Measurements from ENCODE around the gene TFPT. TPM values are rescaled to one million over a fixed set of nuclear protein-coding genes. Genes with fewer than 3 reads are reported as not detected.

Gene TFPT
- total RNA-seq, 2 experiments from 2014 or later: 27.7 to 28.1 TPM

GRCh38 chr19:54108496-54108895 is 7.0 kb downstream of the TFPT start:
- Mint-ChIP-seq H3K9me3 (no peaks in the 10 kb centered on the region), H3K27me3 (no peaks in the 10 kb centered on the region), H3K4me3 (no peak overlapping the region), H3K27ac (no peak overlapping the region), H3K36me3 (ENCODE audit: low read depth) (peaks cover 40% of the 10 kb centered on the region), H3K4me1 (ENCODE audit: low read depth) (peaks cover 16% of the 10 kb centered on the region)
- ChIA-PET CTCF (no interaction called here), POLR2A (no interaction called here)
- no peak for TF ChIP-seq CTCF (IDR thresholded peaks at IDR 0.05)
- no peak for DNase-seq
- no peak for ATAC-seq
- intact Hi-C loops (cut with micrococcal nuclease): no loop called here

DNA sequence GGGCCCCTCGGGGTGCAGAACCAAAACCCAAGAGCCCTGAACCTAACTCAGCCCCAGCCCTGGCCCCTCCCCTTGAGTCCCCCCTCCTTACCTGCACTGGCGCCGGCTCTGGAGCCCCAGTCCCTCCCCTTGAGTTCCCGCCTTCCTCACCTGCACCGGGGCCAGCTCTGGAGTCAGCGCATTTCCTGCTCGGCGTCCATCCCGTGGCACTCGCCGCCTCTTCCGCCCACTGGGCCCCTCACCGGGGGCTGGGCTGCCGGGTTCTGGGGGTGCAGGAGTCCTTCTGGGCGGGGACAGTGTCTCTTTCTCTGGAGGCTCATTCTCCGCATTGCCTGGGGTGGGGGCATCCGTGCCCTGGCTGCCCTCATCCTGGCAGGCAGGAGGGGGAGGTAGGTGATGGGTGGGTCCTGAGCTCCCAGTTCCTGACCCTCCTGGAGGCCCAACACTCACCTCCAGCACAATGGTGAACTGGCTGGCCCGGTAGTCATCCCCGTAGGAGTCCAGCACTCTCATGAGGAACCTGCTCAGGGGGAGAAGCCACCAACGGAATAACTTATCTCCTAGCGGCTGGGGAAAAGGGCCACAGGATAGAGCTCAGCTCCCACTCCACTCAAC is 7.5 kb downstream of the TFPT start:
- CTCF ChIA-PET: no interaction called here
- POLR2A ChIA-PET: no interaction called here
- Mint-ChIP-seq H3K27ac (no peak overlapping the region), H3K9me3 (no peaks in the 10 kb centered on the region), H3K4me1 (ENCODE audit: low read depth) (peaks cover 17% of the 10 kb centered on the region), H3K36me3 (ENCODE audit: low read depth) (peaks cover 35% of the 10 kb centered on the region), H3K27me3 (no peaks in the 10 kb centered on the region), H3K4me3 (no peak overlapping the region)
- DNase-seq: no peak
- no peak for TF ChIP-seq CTCF (IDR thresholded peaks at IDR 0.05)
- intact Hi-C loops (cut with micrococcal nuclease): no loop called here
- no peak for ATAC-seq

- H3K36me3 Mint-ChIP-seq (ENCODE audit: low read depth): peaks cover 37% of the 10 kb centered on the region
- H3K27ac Mint-ChIP-seq: no peak overlapping the region
- no peak for TF ChIP-seq CTCF (IDR thresholded peaks at IDR 0.05)
- H3K27me3 Mint-ChIP-seq: no peaks in the 10 kb centered on the region
- CTCF ChIA-PET: no interaction called here
- intact Hi-C loops (cut with micrococcal nuclease): no loop called here
- POLR2A ChIA-PET: interaction anchor here (1.0 kb wide), 1 partner anchor 9 kb away, joined by 3 read pairs; the partner anchor contains the start of genes PRPF31 and TFPT
- no peaks in the 10 kb centered on the region for H3K9me3 Mint-ChIP-seq
- peaks cover 21% of the 10 kb centered on the region for H3K4me1 Mint-ChIP-seq (ENCODE audit: low read depth)
- no peak for DNase-seq
- ATAC-seq: no peak
- H3K4me3 Mint-ChIP-seq: no peak overlapping the region
Measured at GRCh38 chr19:54106716-54107115, 8.7 kb downstream of the TFPT start.

DNA sequence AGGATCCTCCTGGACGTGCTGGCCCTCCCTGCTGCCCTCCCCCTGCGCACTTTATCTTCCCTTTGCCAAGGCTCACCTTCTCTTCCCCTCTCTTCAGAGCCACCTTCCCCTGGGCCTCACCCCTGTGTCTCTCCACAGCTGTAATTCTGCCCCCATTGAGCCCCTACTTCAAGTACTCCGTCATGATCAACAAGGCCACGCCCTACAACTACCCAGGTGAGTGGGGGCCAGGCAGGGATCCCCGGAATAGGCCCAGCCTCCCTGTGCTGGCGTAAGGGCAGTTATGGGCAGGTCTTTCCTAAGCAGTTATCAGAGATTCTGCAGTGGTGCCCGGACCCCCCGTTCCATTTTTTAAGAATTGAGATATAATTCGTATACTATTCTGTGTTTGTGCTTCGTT is 9.7 kb downstream of the TFPT start:
- no peaks in the 10 kb centered on the region for H3K27me3 Mint-ChIP-seq
- H3K9me3 Mint-ChIP-seq: no peaks in the 10 kb centered on the region
- peaks cover 21% of the 10 kb centered on the region for H3K4me1 Mint-ChIP-seq (ENCODE audit: low read depth)
- no peak overlapping the region for H3K27ac Mint-ChIP-seq
- ChIA-PET POLR2A (interaction anchor here (4.6 kb wide), 1 partner anchor 9 kb away, joined by 42 read pairs; the partner anchor contains the start of genes PRPF31 and TFPT), CTCF (no interaction called here)
- DNase-seq (no peak), ATAC-seq (no peak)
- no peak for TF ChIP-seq CTCF (IDR thresholded peaks at IDR 0.05)
- peaks cover 34% of the 10 kb centered on the region for H3K36me3 Mint-ChIP-seq (ENCODE audit: low read depth)
- intact Hi-C loops (cut with micrococcal nuclease): no loop called here
- no peak overlapping the region for H3K4me3 Mint-ChIP-seq

- peaks cover 21% of the 10 kb centered on the region for H3K4me1 Mint-ChIP-seq (ENCODE audit: low read depth)
- H3K36me3 Mint-ChIP-seq (ENCODE audit: low read depth): peaks cover 29% of the 10 kb centered on the region
Measured at GRCh38 chr19:54104998-54105715, 10.3 kb downstream of the TFPT start.

More at GRCh38 chr19:54104998-54105715, 10.3 kb downstream of the TFPT start:
- CTCF ChIA-PET: no interaction called here
- intact Hi-C loops (cut with micrococcal nuclease): no loop called here
- DNase-seq: no peak
- Mint-ChIP-seq H3K27me3 (no peaks in the 10 kb centered on the region), H3K9me3 (no peaks in the 10 kb centered on the region), H3K4me3 (no peak overlapping the region), H3K27ac (peak overlapping the region; percentile 32)
- POLR2A ChIA-PET: interaction anchor here (4.6 kb wide), 1 partner anchor 10 kb away, joined by 42 read pairs; the partner anchor contains the start of genes PRPF31 and TFPT
- ATAC-seq: no peak
- no peak for TF ChIP-seq CTCF (IDR thresholded peaks at IDR 0.05)

Data from activated CD8-positive, alpha-beta T cell treated with anti-CD3 and anti-CD28 coated beads for 36 hours (primary cell).